ENCODE data around the gene EFHC1. TPM values are rescaled to one million over a fixed set of nuclear protein-coding genes. Genes with fewer than 3 reads are reported as not detected.
A peak's percentile ranks its signal among the peaks of the same experiment; 100 is the strongest.

EFHC1 gene
- total and polyA plus RNA-seq, 2 donors: 27.8 to 75.6 TPM

DNA sequence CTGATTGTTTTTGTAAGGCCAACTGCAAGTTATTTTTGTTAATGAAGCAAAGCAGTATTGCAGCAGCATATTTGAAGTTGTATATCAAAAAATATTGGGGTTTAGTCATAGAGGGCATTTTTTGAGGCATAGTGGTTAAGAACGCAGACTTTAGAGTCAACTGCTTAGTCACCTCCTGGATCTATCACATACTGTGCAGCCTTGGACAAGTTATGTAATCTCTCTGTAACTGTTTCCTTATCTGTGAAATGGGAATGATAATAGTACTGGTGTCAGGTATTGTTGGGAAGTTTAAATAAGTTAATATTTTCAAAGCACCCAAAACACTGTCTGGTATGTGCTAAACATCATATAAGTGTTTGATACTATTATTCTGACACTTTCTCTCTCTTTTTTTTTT lies 27.2 kb upstream of the EFHC1 start:
- Histone ChIP-seq H3K27me3 (ENCODE audit: control insufficient read depth in 2 of 2, insufficient read depth in 1 of 2, low read length in 1 of 2) (no peaks in the 10 kb centered on the region), H3K4me1 (ENCODE audit: control insufficient read depth in 2 of 2, insufficient read depth in 2 of 2, low read length in 2 of 2) (peaks cover 24 to 42% of the 10 kb centered on the region in 2 donors), H3K9me3 (ENCODE audit: control insufficient read depth in 2 of 2, insufficient read depth in 1 of 2, low read length in 1 of 2) (peaks cover 0 to 3% of the 10 kb centered on the region in 2 donors), H3K4me3 (ENCODE audit: low read length in 2 of 2) (no peak overlapping the region), H3K27ac (ENCODE audit: low read depth in 1 of 2, low read length in 1 of 2) (no peak overlapping the region), H3K36me3 (ENCODE audit: control insufficient read depth in 2 of 2, insufficient read depth in 2 of 2, low read length in 1 of 2) (no peaks in the 10 kb centered on the region)
- WGBS: 68% methylated on average over 1 of the region's 1 CpG
- DNase-seq (ENCODE audit: low read depth in 6 of 9, low spot score in 9 of 9): no peak

DNA sequence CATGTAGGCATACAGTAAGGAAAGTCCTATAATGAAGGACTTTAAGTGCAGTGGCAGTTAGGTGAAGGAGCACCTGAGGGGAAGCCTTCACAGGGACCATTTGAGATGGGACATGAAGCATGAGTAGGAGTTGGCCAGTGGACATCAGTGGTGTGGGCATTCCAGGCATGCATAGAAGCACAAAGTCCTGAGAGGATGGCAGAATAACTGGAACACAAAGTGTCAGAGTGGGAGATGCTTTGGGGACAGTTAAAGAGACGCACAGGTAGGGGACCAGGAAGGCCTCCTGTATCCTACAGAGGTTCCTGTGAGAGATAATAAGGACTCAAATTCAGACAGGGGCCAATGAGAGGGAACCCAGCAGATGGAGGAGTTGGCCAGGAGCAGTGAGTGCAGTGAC lies 26.4 kb upstream of the EFHC1 start:
- no peak for DNase-seq (ENCODE audit: low read depth in 6 of 9, low spot score in 9 of 9)
- Histone ChIP-seq H3K4me1 (ENCODE audit: control insufficient read depth in 2 of 2, insufficient read depth in 2 of 2, low read length in 2 of 2) (peaks cover 26 to 44% of the 10 kb centered on the region in 2 donors), H3K4me3 (ENCODE audit: low read length in 2 of 2) (no peak overlapping the region), H3K9me3 (ENCODE audit: control insufficient read depth in 2 of 2, insufficient read depth in 1 of 2, low read length in 1 of 2) (no peaks in the 10 kb centered on the region), H3K27me3 (ENCODE audit: control insufficient read depth in 2 of 2, insufficient read depth in 1 of 2, low read length in 1 of 2) (no peaks in the 10 kb centered on the region), H3K27ac (ENCODE audit: low read depth in 1 of 2, low read length in 1 of 2) (no peak overlapping the region), H3K36me3 (ENCODE audit: control insufficient read depth in 2 of 2, insufficient read depth in 2 of 2, low read length in 1 of 2) (no peaks in the 10 kb centered on the region)
- 96% methylated on average over 1 of the region's 1 CpG for WGBS

DNA sequence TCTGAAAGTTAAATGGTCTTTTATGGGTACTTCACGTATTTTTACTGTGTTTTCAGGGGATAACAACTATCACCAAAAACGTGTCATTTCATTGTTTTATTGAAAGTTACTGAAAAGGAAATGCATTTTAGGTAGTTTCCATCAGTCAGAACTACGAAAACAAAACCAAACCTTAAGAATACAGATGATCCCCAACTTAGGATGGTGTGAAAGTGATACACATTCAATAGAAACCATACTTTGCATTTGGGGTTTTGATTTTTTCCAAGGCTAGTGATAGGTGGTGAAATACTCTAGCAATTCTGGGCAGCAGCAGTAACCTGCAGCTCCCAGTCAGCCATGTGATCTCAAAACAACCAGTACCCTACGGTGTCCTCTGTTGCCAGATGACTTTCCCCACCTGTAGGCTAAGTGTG lies 25.9 kb upstream of the EFHC1 start:
- H3K4me1 ChIP-seq (ENCODE audit: control insufficient read depth in 2 of 2, insufficient read depth in 2 of 2, low read length in 2 of 2): peaks cover 26 to 47% of the 10 kb centered on the region in 2 donors
- H3K27me3 ChIP-seq (ENCODE audit: control insufficient read depth in 2 of 2, insufficient read depth in 1 of 2, low read length in 1 of 2): no peaks in the 10 kb centered on the region
- 79% methylated on average over 4 of the region's 4 CpGs for WGBS
- H3K36me3 ChIP-seq (ENCODE audit: control insufficient read depth in 2 of 2, insufficient read depth in 2 of 2, low read length in 1 of 2): no peaks in the 10 kb centered on the region
- H3K9me3 ChIP-seq (ENCODE audit: control insufficient read depth in 2 of 2, insufficient read depth in 1 of 2, low read length in 1 of 2): no peaks in the 10 kb centered on the region
- H3K27ac ChIP-seq (ENCODE audit: low read depth in 1 of 2, low read length in 1 of 2): peak overlapping the region in 1 of 2 donors; percentile 12
- H3K4me3 ChIP-seq (ENCODE audit: low read length in 2 of 2): no peak overlapping the region
- no peak for DNase-seq (ENCODE audit: low read depth in 6 of 9, low spot score in 9 of 9)

DNA sequence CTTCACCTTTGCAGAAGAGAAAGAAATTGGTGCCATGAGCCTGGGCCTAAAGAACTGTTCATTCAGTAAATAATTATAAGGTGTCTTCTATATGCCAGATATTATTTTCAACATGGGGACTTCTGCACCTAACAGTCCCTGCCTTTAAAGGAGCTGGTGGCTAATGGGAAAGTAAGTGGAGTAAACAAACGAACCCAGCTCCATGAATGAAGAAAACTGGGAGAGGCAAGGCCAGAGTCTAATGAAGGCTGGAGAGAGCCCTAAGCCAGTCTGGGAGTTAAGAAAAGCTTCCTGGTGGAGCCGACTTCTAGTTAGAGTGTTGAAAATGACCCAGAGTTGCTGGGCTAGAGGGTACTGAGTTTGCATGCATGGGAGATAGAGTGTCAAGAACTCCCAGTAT lies 24.2 kb upstream of the EFHC1 start:
- H3K36me3 ChIP-seq (ENCODE audit: control insufficient read depth in 2 of 2, insufficient read depth in 2 of 2, low read length in 1 of 2): no peaks in the 10 kb centered on the region
- H3K4me1 ChIP-seq (ENCODE audit: control insufficient read depth in 2 of 2, insufficient read depth in 2 of 2, low read length in 2 of 2): peaks cover 34 to 51% of the 10 kb centered on the region in 2 donors
- DNase-seq (ENCODE audit: low read depth in 6 of 9, low spot score in 9 of 9): no peak
- no peaks in the 10 kb centered on the region for H3K27me3 ChIP-seq (ENCODE audit: control insufficient read depth in 2 of 2, insufficient read depth in 1 of 2, low read length in 1 of 2)
- H3K27ac ChIP-seq (ENCODE audit: low read depth in 1 of 2, low read length in 1 of 2): no peak overlapping the region
- no peaks in the 10 kb centered on the region for H3K9me3 ChIP-seq (ENCODE audit: control insufficient read depth in 2 of 2, insufficient read depth in 1 of 2, low read length in 1 of 2)
- over 99% methylated on average over 2 of the region's 2 CpGs for whole genome bisulfite sequencing
- no peak overlapping the region for H3K4me3 ChIP-seq (ENCODE audit: low read length in 2 of 2)

DNA sequence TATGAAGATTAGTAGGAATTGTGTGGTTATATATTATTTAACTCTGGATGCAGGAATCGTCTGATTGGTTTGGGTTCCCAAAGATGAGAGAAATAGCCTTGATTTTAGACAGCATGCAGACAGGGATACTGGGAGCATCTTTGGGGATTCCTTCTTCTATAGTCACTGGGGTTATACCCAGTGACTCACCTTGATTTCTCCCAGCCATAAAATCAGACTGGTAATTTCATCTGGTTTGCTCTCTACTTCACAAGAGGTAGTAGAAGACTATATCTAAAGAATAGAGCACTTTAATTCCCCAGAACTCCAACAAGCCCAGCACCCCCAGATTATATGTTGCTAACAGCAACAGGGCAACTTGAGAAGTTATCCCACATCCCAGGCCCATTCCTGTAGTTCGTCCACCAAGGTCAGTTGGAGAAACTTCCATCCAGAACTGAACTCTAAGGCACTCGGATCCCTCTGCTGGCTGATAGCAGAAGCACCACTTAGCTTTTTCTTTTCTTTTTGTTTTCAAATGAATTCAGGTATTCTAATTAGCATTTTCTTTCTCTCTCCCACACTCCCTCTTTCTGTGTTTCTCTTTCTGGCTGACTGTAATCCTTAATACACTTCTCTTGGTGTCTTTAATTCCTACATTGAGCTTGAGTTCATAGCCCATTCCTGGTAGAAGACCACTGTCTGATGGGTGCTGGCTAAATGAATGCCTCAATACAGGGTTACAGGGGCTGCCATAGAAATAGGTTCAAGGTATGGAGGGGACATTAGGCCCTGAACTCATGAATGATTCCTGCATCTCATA lies 20.4 kb upstream of the EFHC1 start:
- H3K4me1 ChIP-seq (ENCODE audit: control insufficient read depth in 2 of 2, insufficient read depth in 2 of 2, low read length in 2 of 2): peaks cover 30 to 44% of the 10 kb centered on the region in 2 donors
- no peaks in the 10 kb centered on the region for H3K27me3 ChIP-seq (ENCODE audit: control insufficient read depth in 2 of 2, insufficient read depth in 1 of 2, low read length in 1 of 2)
- H3K9me3 ChIP-seq (ENCODE audit: control insufficient read depth in 2 of 2, insufficient read depth in 1 of 2, low read length in 1 of 2): no peaks in the 10 kb centered on the region
- 40% methylated on average over 3 of the region's 3 CpGs for WGBS
- H3K27ac ChIP-seq (ENCODE audit: low read depth in 1 of 2, low read length in 1 of 2): peak overlapping the region; percentile 78
- no peak overlapping the region for H3K4me3 ChIP-seq (ENCODE audit: low read length in 2 of 2)
- peaks cover 11 to 15% of the 10 kb centered on the region in 2 donors for H3K36me3 ChIP-seq (ENCODE audit: control insufficient read depth in 2 of 2, insufficient read depth in 2 of 2, low read length in 1 of 2)
- peak in 3 of 9 donors; percentile 48 to 76 (median 52) for DNase-seq (ENCODE audit: low read depth in 6 of 9, low spot score in 9 of 9)

DNA sequence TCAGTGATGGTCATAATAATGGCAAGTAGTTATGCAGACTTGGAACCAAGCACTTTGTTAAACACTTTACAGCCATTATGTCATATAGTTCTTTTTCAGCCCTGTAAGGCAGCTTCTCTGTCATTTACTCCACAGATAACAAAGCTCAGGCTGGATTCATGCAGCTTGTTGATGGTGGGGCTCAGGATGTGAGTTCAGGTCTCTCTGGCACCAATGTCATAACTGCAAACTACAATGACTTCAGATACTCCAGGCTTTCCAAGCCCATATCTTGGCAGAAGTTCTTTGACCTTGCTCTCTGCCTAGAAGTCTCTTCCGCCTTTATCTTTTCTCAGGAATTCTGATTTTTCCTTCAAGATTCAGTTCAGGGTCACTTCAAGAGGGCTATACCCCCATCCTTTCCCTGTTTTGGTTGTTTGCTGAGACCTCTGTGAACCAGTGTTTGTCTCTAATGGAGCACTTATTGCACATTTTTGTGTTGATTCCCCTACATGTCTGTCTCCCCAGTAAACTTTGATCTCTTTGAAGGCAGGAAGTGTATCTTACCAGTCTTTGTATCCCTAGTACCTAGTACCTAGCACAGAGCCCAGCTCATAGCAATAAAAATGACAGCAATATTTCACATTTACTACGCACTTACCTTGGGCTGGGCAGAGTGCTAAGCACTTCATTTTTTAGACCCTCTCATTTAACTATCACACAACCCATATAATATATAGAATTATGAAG lies 19.7 kb upstream of the EFHC1 start:
- DNase-seq (ENCODE audit: low read depth in 6 of 9, low spot score in 9 of 9): peak in 2 of 9 donors; percentile 45 to 71
- Histone ChIP-seq H3K4me3 (ENCODE audit: low read length in 2 of 2) (no peak overlapping the region), H3K36me3 (ENCODE audit: control insufficient read depth in 2 of 2, insufficient read depth in 2 of 2, low read length in 1 of 2) (peaks cover 11 to 15% of the 10 kb centered on the region in 2 donors), H3K27me3 (ENCODE audit: control insufficient read depth in 2 of 2, insufficient read depth in 1 of 2, low read length in 1 of 2) (no peaks in the 10 kb centered on the region), H3K4me1 (ENCODE audit: control insufficient read depth in 2 of 2, insufficient read depth in 2 of 2, low read length in 2 of 2) (peaks cover 30 to 44% of the 10 kb centered on the region in 2 donors), H3K27ac (ENCODE audit: low read depth in 1 of 2, low read length in 1 of 2) (peak overlapping the region; percentile 78), H3K9me3 (ENCODE audit: control insufficient read depth in 2 of 2, insufficient read depth in 1 of 2, low read length in 1 of 2) (no peaks in the 10 kb centered on the region)
- 85% methylated on average over 2 of the region's 2 CpGs for WGBS

DNA sequence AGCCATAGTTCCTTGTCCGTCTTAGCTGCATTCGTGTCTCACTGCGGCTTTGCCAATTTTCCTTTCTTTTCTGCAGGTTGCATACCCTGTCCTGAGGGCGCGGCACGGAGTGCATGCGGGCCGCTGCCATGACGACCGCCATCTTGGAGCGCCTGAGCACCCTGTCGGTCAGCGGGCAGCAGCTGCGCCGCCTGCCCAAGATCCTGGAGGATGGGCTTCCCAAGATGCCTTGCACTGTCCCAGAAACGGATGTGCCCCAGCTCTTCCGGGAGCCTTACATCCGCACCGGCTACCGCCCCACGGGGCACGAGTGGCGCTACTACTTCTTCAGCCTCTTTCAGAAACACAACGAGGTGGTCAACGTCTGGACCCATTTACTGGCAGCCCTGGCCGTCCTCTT lies 17.1 kb upstream of the EFHC1 start:
- Histone ChIP-seq H3K4me3 (ENCODE audit: low read length in 2 of 2) (no peak overlapping the region), H3K4me1 (ENCODE audit: control insufficient read depth in 2 of 2, insufficient read depth in 2 of 2, low read length in 2 of 2) (peaks cover 21 to 29% of the 10 kb centered on the region in 2 donors), H3K27me3 (ENCODE audit: control insufficient read depth in 2 of 2, insufficient read depth in 1 of 2, low read length in 1 of 2) (no peaks in the 10 kb centered on the region), H3K27ac (ENCODE audit: low read depth in 1 of 2, low read length in 1 of 2) (no peak overlapping the region), H3K36me3 (ENCODE audit: control insufficient read depth in 2 of 2, insufficient read depth in 2 of 2, low read length in 1 of 2) (peaks cover 11 to 15% of the 10 kb centered on the region in 2 donors), H3K9me3 (ENCODE audit: control insufficient read depth in 2 of 2, insufficient read depth in 1 of 2, low read length in 1 of 2) (no peaks in the 10 kb centered on the region)
- 98% methylated on average over 26 of the region's 26 CpGs for WGBS
- DNase-seq (ENCODE audit: low read depth in 6 of 9, low spot score in 9 of 9): no peak

DNA sequence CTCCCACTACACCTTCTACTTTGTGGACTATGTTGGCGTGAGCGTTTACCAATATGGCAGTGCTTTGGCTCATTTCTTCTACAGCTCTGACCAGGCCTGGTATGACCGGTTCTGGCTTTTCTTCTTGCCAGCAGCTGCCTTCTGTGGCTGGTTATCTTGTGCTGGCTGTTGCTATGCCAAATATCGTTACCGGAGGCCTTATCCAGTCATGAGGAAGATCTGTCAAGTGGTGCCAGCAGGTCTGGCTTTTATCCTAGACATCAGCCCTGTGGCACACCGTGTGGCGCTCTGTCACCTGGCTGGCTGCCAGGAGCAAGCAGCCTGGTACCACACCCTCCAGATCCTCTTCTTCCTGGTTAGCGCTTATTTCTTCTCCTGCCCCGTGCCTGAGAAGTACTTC lies 16.5 kb upstream of the EFHC1 start:
- H3K4me1 ChIP-seq (ENCODE audit: control insufficient read depth in 2 of 2, insufficient read depth in 2 of 2, low read length in 2 of 2): peaks cover 20 to 24% of the 10 kb centered on the region in 2 donors
- 95% methylated on average over 9 of the region's 9 CpGs for WGBS
- no peak overlapping the region for H3K4me3 ChIP-seq (ENCODE audit: low read length in 2 of 2)
- H3K27ac ChIP-seq (ENCODE audit: low read depth in 1 of 2, low read length in 1 of 2): no peak overlapping the region
- H3K9me3 ChIP-seq (ENCODE audit: control insufficient read depth in 2 of 2, insufficient read depth in 1 of 2, low read length in 1 of 2): no peaks in the 10 kb centered on the region
- H3K36me3 ChIP-seq (ENCODE audit: control insufficient read depth in 2 of 2, insufficient read depth in 2 of 2, low read length in 1 of 2): peaks cover 11 to 15% of the 10 kb centered on the region in 2 donors
- H3K27me3 ChIP-seq (ENCODE audit: control insufficient read depth in 2 of 2, insufficient read depth in 1 of 2, low read length in 1 of 2): no peaks in the 10 kb centered on the region
- no peak for DNase-seq (ENCODE audit: low read depth in 6 of 9, low spot score in 9 of 9)

DNA sequence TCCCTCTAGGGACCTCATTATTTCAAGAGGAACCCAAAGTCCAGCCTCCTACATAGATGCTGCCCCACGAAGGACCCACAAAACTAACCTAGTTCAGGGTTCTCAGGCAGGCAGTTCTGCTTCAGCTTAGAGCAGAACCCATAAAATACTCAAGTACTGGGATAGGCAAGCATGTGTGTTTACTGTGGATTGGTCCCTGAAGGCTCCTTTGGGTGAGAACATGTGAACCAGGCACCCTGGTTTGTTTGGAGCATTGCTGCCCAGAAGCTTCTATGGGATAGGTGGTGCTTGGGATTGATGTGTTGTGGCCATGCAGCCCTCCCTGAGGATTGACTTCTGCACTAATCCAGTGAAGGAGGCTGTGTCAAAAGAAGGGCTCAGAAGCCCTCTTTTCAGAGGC lies 14.9 kb upstream of the EFHC1 start:
- Histone ChIP-seq H3K9me3 (ENCODE audit: control insufficient read depth in 2 of 2, insufficient read depth in 1 of 2, low read length in 1 of 2) (no peaks in the 10 kb centered on the region), H3K27ac (ENCODE audit: low read depth in 1 of 2, low read length in 1 of 2) (no peak overlapping the region), H3K4me1 (ENCODE audit: control insufficient read depth in 2 of 2, insufficient read depth in 2 of 2, low read length in 2 of 2) (peaks cover 6 to 9% of the 10 kb centered on the region in 2 donors), H3K36me3 (ENCODE audit: control insufficient read depth in 2 of 2, insufficient read depth in 2 of 2, low read length in 1 of 2) (peaks cover 11 to 15% of the 10 kb centered on the region in 2 donors), H3K4me3 (ENCODE audit: low read length in 2 of 2) (no peak overlapping the region), H3K27me3 (ENCODE audit: control insufficient read depth in 2 of 2, insufficient read depth in 1 of 2, low read length in 1 of 2) (no peaks in the 10 kb centered on the region)
- 95% methylated on average over 1 of the region's 1 CpG for WGBS
- no peak for DNase-seq (ENCODE audit: low read depth in 6 of 9, low spot score in 9 of 9)

Data from thymus (tissue), 11 donors.